OCI-LY7 (cell line): ENCODE measurements around the gene SALL2. TPM values are rescaled to one million over a fixed set of nuclear protein-coding genes. Genes with fewer than 3 reads are reported as not detected.

Experiments
- BruUV-seq: library from RNA; stranded (reverse); fragments of 400-500 nt; replicated peaks from 2 replicates; lab custom pipeline; 2021; lab: Mats Ljungman, UMichigan
- CTCF ChIA-PET: fragments of 300-600 bp; sonication (Branson Sonifier 250); formaldehyde crosslinking; loops from one replicate; lab custom pipeline; 2022; ENCODE audit warnings: antibody characterized with exemption; ENCODE audit not compliant: unreplicated experiment; lab: Charles Lee
- POLR2A ChIA-PET: fragments of 300-600 bp; sonication (Branson Sonifier 250); formaldehyde crosslinking; loops from one replicate; lab custom pipeline; 2022; ENCODE audit warnings: antibody characterized with exemption; lab: Charles Lee
- DNase-seq: peaks from one replicate; pipeline ENCODE4 v3.0.0-alpha.2; 2015; ENCODE audit warnings: low spot score
- H2AFZ ChIP-seq: fragments of 200-600 bp; sonication (generic), shearing (Covaris generic); 2 replicates; pipeline ENCODE4 v1.6.1; 2014; ENCODE audit warnings: mild to moderate bottlenecking, antibody characterized with exemption, low read length, moderate library complexity
- H3K27ac ChIP-seq: fragments of 200-600 bp; sonication (generic); 2 replicates; pipeline ENCODE4 v1.5.1; 2014; ENCODE audit warnings: mixed run types, low read depth, mild to moderate bottlenecking, moderate library complexity, low read length, inconsistent platforms; ENCODE audit not compliant: poor library complexity, severe bottlenecking
- H3K36me3 ChIP-seq: fragments of 200-600 bp; sonication (generic); 2 replicates; pipeline ENCODE4 v1.6.1; 2014; ENCODE audit warnings: mild to moderate bottlenecking, antibody characterized with exemption, low read length, moderate library complexity, mixed read lengths; ENCODE audit not compliant: insufficient read depth
- H3K4me1 ChIP-seq: fragments of 200-600 bp; sonication (generic); 2 replicates; pipeline ENCODE4 v1.5.1; 2014; ENCODE audit warnings: mild to moderate bottlenecking, low read length; ENCODE audit not compliant: insufficient read depth, poor library complexity, severe bottlenecking
- H3K4me2 ChIP-seq: fragments of 200-600 bp; sonication (generic); 2 replicates; pipeline ENCODE4 v1.6.1; 2014; ENCODE audit warnings: mild to moderate bottlenecking, low read length
- H3K4me3 ChIP-seq: fragments of 200-600 bp; sonication (generic); 2 replicates; pipeline ENCODE4 v1.5.1; 2014; ENCODE audit warnings: mild to moderate bottlenecking, low read depth, low read length; ENCODE audit not compliant: poor library complexity, severe bottlenecking
- H3K79me2 ChIP-seq: fragments of 200-600 bp; sonication (generic); 2 replicates; pipeline ENCODE4 v1.6.1; 2016; ENCODE audit warnings: low read depth, mild to moderate bottlenecking, low read length, moderate library complexity, mixed read lengths; ENCODE audit not compliant: insufficient read depth
- H3K9me2 ChIP-seq: fragments of 200-600 bp; sonication (generic); 2 replicates; pipeline ENCODE4 v1.6.1; 2016; ENCODE audit warnings: mild to moderate bottlenecking, low read length, mixed read lengths; ENCODE audit not compliant: insufficient read depth
- H3K9me3 ChIP-seq: fragments of 200-600 bp; sonication (generic); 2 replicates; pipeline ENCODE4 v1.6.1; 2014; ENCODE audit warnings: mild to moderate bottlenecking, mixed run types, low read length, mixed read lengths
- H4K20me1 ChIP-seq: fragments of 200-600 bp; sonication (generic); 2 replicates; pipeline ENCODE4 v1.6.1; 2014; ENCODE audit warnings: mild to moderate bottlenecking, antibody characterized with exemption, low read length, moderate library complexity, mixed read lengths; ENCODE audit not compliant: insufficient read depth
- CTCF ChIP-seq: fragments of 200-600 bp; sonication (generic); conservative IDR thresholded peaks from 2 replicates; pipeline ENCODE4 v1.5.1; 2014; ENCODE audit warnings: mild to moderate bottlenecking, antibody characterized with exemption, low read length, moderate library complexity, mixed read lengths
- EZH2phosphoT487 ChIP-seq: fragments of 200-600 bp; sonication (generic); IDR thresholded peaks from 2 replicates; pipeline ENCODE4 v1.6.1; 2018; ENCODE audit warnings: low read depth, borderline replicate concordance, mild to moderate bottlenecking, mixed run types, antibody characterized with exemption, low read length, moderate library complexity, mixed read lengths
- intact Hi-C: fragments of 100-400 bp; cut with micrococcal nuclease; formaldehyde crosslinking; loops from one replicate; pipeline ENCODE4 v1.10.0; 2022; ENCODE audit not compliant: unreplicated experiment
- total RNA-seq, 2 experiments: library from RNA; depleted of rRNA in 1 of 2; stranded (reverse); fragments of >200 nt in 1 of 2; shearing (Covaris generic) in 1 of 2; gene quantifications; 2 replicates each; pipeline ENCODE4 v1.2.3, GENCODE V29; 2014 to 2022

SALL2 gene
- total RNA-seq, 2 experiments from 2014 or later: 8.2 to 15.9 TPM

- no TSS peak for BruUV-seq
- no peaks in the 10 kb centered on the region for H3K9me2 ChIP-seq
- H3K36me3 ChIP-seq: no peaks in the 10 kb centered on the region
- intact Hi-C loops: no loop called here
- no peaks in the 10 kb centered on the region for H3K4me1 ChIP-seq
- H2AFZ ChIP-seq: no peak overlapping the region
- H4K20me1 ChIP-seq: no peaks in the 10 kb centered on the region
- POLR2A ChIA-PET: interaction anchor here (0.6 kb wide), 2 partner anchors 113 to 602 kb away, joined by 3 read pairs; no protein-coding TSS in a partner anchor
- H3K9me3 ChIP-seq: no peaks in the 10 kb centered on the region
- H3K4me2 ChIP-seq: no peak overlapping the region
- CTCF ChIA-PET: no interaction called here
- H3K27ac ChIP-seq: no peak overlapping the region
- H3K79me2 ChIP-seq: no peaks in the 10 kb centered on the region
- DNase-seq: no peak
- TF ChIP-seq EZH2phosphoT487 (no peak), CTCF (no peak)
- H3K4me3 ChIP-seq: no peak overlapping the region
Measured at GRCh38 chr14:21572604-21573003, 46.5 kb upstream of the SALL2 start.

GRCh38 chr14:21558703-21559170, 32.6 kb upstream of the SALL2 start:
- TF ChIP-seq EZH2phosphoT487: no peak
- TF ChIP-seq CTCF: no peak
- no peaks in the 10 kb centered on the region for H3K79me2 ChIP-seq
- H3K9me2 ChIP-seq: no peaks in the 10 kb centered on the region
- H4K20me1 ChIP-seq: no peaks in the 10 kb centered on the region
- H3K27ac ChIP-seq: no peak overlapping the region
- intact Hi-C loops: no loop called here
- ChIA-PET POLR2A (interaction anchor here (0.9 to 1.7 kb wide), 3 partner anchors 45 to 93 kb away, joined by 3 to 16 read pairs (median 4); no protein-coding TSS in a partner anchor), CTCF (no interaction called here)
- H3K4me1 ChIP-seq: peaks cover 6% of the 10 kb centered on the region
- H3K36me3 ChIP-seq: no peaks in the 10 kb centered on the region
- DNase-seq: no peak
- no peak overlapping the region for H3K4me3 ChIP-seq
- no TSS peak for BruUV-seq
- H3K4me2 ChIP-seq: no peak overlapping the region
- no peaks in the 10 kb centered on the region for H3K9me3 ChIP-seq
- no peak overlapping the region for H2AFZ ChIP-seq
